Liver (tissue), 9 donors: ENCODE measurements around the gene ASPSCR1. TPM values are rescaled to one million over a fixed set of nuclear protein-coding genes. Genes with fewer than 3 reads are reported as not detected.

Source experiments
- DNase-seq: peaks from one replicate; pipeline ENCODE4 v3.0.0-alpha.2; 2017; ENCODE audit warnings: low spot score
- H3K27ac ChIP-seq, 2 donors: one replicate each; pipeline ENCODE4 v1.7.0; 2013; ENCODE audit warnings: inconsistent platforms in 2 of 2, low read length in 2 of 2, control low read depth in 1 of 2, low read depth in 1 of 2, mild to moderate bottlenecking in 1 of 2
- H3K27me3 ChIP-seq, 4 donors: one replicate each; pipeline versions ENCODE4 v1.6.1 to v1.7.0; 2013; ENCODE audit warnings: low read length in 3 of 4, inconsistent platforms in 1 of 4, mild to moderate bottlenecking in 1 of 4, moderate library complexity in 1 of 4; ENCODE audit not compliant: control insufficient read depth in 4 of 4, insufficient read depth in 4 of 4
- H3K36me3 ChIP-seq, 4 donors: one replicate each; pipeline versions ENCODE4 v1.6.1 to v1.7.0; 2013; ENCODE audit warnings: low read length in 3 of 4, mild to moderate bottlenecking in 3 of 4, low read depth in 1 of 4, moderate library complexity in 1 of 4; ENCODE audit not compliant: control insufficient read depth in 4 of 4, insufficient read depth in 3 of 4
- H3K4me1 ChIP-seq, 4 donors: one replicate each; pipeline versions ENCODE4 v1.6.1 to v1.7.0; 2013; ENCODE audit warnings: low read length in 3 of 4, mild to moderate bottlenecking in 3 of 4, moderate library complexity in 1 of 4; ENCODE audit not compliant: control insufficient read depth in 4 of 4, insufficient read depth in 4 of 4
- H3K4me3 ChIP-seq, 3 donors: one replicate each; pipeline versions ENCODE4 v1.6.1 to v1.7.0; 2013; ENCODE audit warnings: low read length in 3 of 3, control low read depth in 1 of 3, low read depth in 1 of 3, mild to moderate bottlenecking in 1 of 3
- H3K9ac ChIP-seq, 2 donors: one replicate each; pipeline ENCODE4 v1.7.0; 2013; ENCODE audit warnings: low read length in 2 of 2, mild to moderate bottlenecking in 2 of 2, moderate library complexity in 2 of 2, control low read depth in 1 of 2, low read depth in 1 of 2
- H3K9me3 ChIP-seq, 4 donors: one replicate each; pipeline versions ENCODE4 v1.6.1 to v1.7.0; 2013; ENCODE audit warnings: low read length in 3 of 4; ENCODE audit not compliant: control insufficient read depth in 4 of 4
- EGR1 ChIP-seq, 2 donors: IDR thresholded peaks; 2 replicates each; pipeline ENCODE4 v1.6.1; 2016 to 2018; ENCODE audit warnings: antibody characterized with exemption in 2 of 2, low read depth in 2 of 2
- FOXA1 ChIP-seq: IDR thresholded peaks from 2 replicates; pipeline ENCODE4 v1.6.1; 2016; ENCODE audit warnings: antibody characterized with exemption
- FOXA2 ChIP-seq: IDR thresholded peaks from 2 replicates; pipeline ENCODE4 v1.6.1; 2016; ENCODE audit warnings: antibody characterized with exemption
- GABPA ChIP-seq, 2 donors: IDR thresholded peaks in 1 of 2; conservative IDR thresholded peaks in 1 of 2; 2 replicates each; pipeline ENCODE4 v1.6.1; 2016; ENCODE audit warnings: antibody characterized with exemption in 2 of 2, mild to moderate bottlenecking in 1 of 2, moderate library complexity in 1 of 2
- HNF4A ChIP-seq, 2 donors: conservative IDR thresholded peaks; 2 replicates each; pipeline ENCODE4 v1.6.1; 2016; ENCODE audit warnings: antibody characterized with exemption in 2 of 2, mild to moderate bottlenecking in 2 of 2
- HNF4G ChIP-seq: IDR thresholded peaks from 2 replicates; pipeline ENCODE4 v1.6.1; 2016; ENCODE audit warnings: antibody characterized with exemption
- JUND ChIP-seq, 2 donors: IDR thresholded peaks; 2 replicates each; pipeline ENCODE4 v1.6.1; 2016; ENCODE audit warnings: antibody characterized with exemption in 2 of 2
- NR2F2 ChIP-seq: IDR thresholded peaks from 2 replicates; pipeline ENCODE4 v1.6.1; 2016; ENCODE audit warnings: antibody characterized with exemption
- RAD21 ChIP-seq, 2 donors: IDR thresholded peaks; 2 replicates each; pipeline ENCODE4 v1.6.1; 2016; ENCODE audit warnings: antibody characterized with exemption in 2 of 2, mild to moderate bottlenecking in 2 of 2
- RXRA ChIP-seq, 2 donors: IDR thresholded peaks; 2 replicates each; pipeline ENCODE4 v1.6.1; 2017 to 2018; ENCODE audit warnings: antibody characterized with exemption in 2 of 2, mild to moderate bottlenecking in 1 of 2
- SP1 ChIP-seq: IDR thresholded peaks from 2 replicates; pipeline ENCODE4 v1.6.1; 2018; ENCODE audit warnings: antibody characterized with exemption, mild to moderate bottlenecking
- TAF1 ChIP-seq: conservative IDR thresholded peaks from 2 replicates; pipeline ENCODE4 v1.6.1; 2016; ENCODE audit warnings: antibody characterized with exemption, mild to moderate bottlenecking
- WGBS: extraction: QIAGEN DNeasy Blood & Tissue Kit; methylation state at CpG from one replicate; pipeline ENCODE4 v1.1.7; 2013; 5-methylcytosine and 5-hydroxymethylcytosine counted together
- polyA plus RNA-seq, 2 donors: library from polyadenylated mRNA; stranded (reverse) in 1 of 2; unstranded in 1 of 2; fragments of 200-250 nt in 1 of 2; fragments of >200 nt in 1 of 2; fragmentation: Nextera tagmentation in 1 of 2; extraction: Ambion mirVana in 1 of 2; gene quantifications; one replicate each; pipeline versions ENCODE4 v1.2.1 to v1.2.3, GENCODE V29; 2013 to 2015
- total RNA-seq, 2 donors: library from RNA; depleted of rRNA; stranded (reverse); fragments of >200 nt; gene quantifications; one replicate each; pipeline ENCODE4 v1.2.3, GENCODE V29; 2014
- TF ChIP-seq, protein P1 (sequence below): IDR thresholded peaks from 2 replicates; pipeline ENCODE4 v1.6.1; 2016; ENCODE audit warnings: antibody characterized with exemption
- TF ChIP-seq, protein P2 (sequence below): IDR thresholded peaks from 2 replicates; pipeline ENCODE4 v1.6.1; 2016; ENCODE audit warnings: antibody characterized with exemption
- TF ChIP-seq, protein P3 (sequence below): fragments of 150-350 bp; IDR thresholded peaks from 2 replicates; pipeline ENCODE4 v1.5.1; 2017; ENCODE audit warnings: improper control_type of control experiment, low read depth, low read length; ENCODE audit not compliant: missing input control
- TF ChIP-seq, protein P4 (sequence below): IDR thresholded peaks from 2 replicates; pipeline ENCODE4 v1.6.1; 2016; ENCODE audit warnings: antibody characterized with exemption
- TF ChIP-seq, protein P5 (sequence below): IDR thresholded peaks from 2 replicates; pipeline ENCODE4 v1.6.1; 2016; ENCODE audit warnings: antibody characterized with exemption, mild to moderate bottlenecking
- donor health status: healthy.
- donor health status: healthy.
- donor health status: healthy.
- donor health status: healthy.
- donor health status: healthy.

Gene ASPSCR1
- total and polyA plus RNA-seq, 4 donors: 17.8 to 26.2 (median 20.4) TPM

DNA sequence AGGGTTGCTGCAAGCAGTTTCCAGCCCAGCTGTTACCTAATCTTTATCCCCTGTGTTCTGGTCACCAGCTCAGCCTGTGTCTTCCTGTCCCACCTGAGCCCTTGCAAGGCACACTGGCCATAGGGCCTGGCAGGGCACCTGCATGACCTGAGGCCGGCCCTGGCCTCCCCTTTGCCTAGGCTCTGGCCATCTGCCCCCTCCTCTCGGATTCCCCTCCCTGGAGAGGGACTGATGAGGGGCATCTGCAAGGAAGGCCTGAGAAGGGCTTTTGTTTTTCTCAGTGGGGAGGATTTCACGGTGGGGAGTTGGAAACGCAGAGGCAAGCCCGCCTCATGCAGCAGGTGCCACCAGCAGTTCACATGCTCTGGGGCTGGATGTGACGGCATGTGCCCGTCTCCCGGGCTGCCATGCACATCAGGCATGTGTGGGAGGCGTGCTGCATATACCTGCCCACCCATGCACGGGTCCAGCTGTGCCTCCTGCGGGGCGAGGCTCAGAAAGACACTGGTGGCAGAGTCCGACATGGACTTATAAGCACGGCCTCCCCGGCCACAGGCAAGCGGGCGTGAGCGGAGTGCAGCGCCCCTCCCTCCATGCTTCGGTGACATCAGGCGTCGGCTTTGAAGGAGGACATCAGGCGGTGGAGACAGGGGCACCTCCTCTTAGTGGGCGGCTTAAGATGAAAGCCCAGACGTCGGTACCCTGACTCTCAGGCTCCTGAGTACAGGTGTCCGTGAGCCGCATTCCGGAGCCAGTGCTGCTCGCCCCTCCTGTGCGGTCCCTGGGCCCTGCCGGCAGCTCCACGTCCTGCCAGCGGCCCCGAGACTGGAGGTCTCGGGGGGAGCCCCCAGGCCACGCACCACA lies 16.5 kb downstream of the ASPSCR1 start:
- TF ChIP-seq RXRA (IDR thresholded peaks at IDR 0.05) (no peak), EGR1 (IDR thresholded peaks at IDR 0.05; ENCODE audit: low read depth in 2 of 2) (no peak), GABPA (IDR thresholded peaks at IDR 0.05 in 1 of 2, conservative IDR thresholded peaks at IDR 0.05 in 1 of 2) (no peak), FOXA1 (no peak), SP1 (no peak), FOXA2 (no peak), TAF1 (no peak), NR2F2 (no peak), HNF4A (conservative IDR thresholded peaks at IDR 0.05) (no peak), RAD21 (IDR thresholded peaks at IDR 0.05) (no peak), HNF4G (no peak), JUND (IDR thresholded peaks at IDR 0.05) (no peak)
- TF ChIP-seq, protein P1, sequence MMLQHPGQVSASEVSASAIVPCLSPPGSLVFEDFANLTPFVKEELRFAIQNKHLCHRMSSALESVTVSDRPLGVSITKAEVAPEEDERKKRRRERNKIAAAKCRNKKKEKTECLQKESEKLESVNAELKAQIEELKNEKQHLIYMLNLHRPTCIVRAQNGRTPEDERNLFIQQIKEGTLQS: no peak
- TF ChIP-seq, protein P2, sequence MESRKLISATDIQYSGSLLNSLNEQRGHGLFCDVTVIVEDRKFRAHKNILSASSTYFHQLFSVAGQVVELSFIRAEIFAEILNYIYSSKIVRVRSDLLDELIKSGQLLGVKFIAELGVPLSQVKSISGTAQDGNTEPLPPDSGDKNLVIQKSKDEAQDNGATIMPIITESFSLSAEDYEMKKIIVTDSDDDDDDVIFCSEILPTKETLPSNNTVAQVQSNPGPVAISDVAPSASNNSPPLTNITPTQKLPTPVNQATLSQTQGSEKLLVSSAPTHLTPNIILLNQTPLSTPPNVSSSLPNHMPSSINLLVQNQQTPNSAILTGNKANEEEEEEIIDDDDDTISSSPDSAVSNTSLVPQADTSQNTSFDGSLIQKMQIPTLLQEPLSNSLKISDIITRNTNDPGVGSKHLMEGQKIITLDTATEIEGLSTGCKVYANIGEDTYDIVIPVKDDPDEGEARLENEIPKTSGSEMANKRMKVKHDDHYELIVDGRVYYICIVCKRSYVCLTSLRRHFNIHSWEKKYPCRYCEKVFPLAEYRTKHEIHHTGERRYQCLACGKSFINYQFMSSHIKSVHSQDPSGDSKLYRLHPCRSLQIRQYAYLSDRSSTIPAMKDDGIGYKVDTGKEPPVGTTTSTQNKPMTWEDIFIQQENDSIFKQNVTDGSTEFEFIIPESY: no peak
- TF ChIP-seq, protein P3, sequence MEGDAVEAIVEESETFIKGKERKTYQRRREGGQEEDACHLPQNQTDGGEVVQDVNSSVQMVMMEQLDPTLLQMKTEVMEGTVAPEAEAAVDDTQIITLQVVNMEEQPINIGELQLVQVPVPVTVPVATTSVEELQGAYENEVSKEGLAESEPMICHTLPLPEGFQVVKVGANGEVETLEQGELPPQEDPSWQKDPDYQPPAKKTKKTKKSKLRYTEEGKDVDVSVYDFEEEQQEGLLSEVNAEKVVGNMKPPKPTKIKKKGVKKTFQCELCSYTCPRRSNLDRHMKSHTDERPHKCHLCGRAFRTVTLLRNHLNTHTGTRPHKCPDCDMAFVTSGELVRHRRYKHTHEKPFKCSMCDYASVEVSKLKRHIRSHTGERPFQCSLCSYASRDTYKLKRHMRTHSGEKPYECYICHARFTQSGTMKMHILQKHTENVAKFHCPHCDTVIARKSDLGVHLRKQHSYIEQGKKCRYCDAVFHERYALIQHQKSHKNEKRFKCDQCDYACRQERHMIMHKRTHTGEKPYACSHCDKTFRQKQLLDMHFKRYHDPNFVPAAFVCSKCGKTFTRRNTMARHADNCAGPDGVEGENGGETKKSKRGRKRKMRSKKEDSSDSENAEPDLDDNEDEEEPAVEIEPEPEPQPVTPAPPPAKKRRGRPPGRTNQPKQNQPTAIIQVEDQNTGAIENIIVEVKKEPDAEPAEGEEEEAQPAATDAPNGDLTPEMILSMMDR: no peak
- TF ChIP-seq, protein P4, sequence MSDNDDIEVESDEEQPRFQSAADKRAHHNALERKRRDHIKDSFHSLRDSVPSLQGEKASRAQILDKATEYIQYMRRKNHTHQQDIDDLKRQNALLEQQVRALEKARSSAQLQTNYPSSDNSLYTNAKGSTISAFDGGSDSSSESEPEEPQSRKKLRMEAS: no peak
- TF ChIP-seq, protein P5, sequence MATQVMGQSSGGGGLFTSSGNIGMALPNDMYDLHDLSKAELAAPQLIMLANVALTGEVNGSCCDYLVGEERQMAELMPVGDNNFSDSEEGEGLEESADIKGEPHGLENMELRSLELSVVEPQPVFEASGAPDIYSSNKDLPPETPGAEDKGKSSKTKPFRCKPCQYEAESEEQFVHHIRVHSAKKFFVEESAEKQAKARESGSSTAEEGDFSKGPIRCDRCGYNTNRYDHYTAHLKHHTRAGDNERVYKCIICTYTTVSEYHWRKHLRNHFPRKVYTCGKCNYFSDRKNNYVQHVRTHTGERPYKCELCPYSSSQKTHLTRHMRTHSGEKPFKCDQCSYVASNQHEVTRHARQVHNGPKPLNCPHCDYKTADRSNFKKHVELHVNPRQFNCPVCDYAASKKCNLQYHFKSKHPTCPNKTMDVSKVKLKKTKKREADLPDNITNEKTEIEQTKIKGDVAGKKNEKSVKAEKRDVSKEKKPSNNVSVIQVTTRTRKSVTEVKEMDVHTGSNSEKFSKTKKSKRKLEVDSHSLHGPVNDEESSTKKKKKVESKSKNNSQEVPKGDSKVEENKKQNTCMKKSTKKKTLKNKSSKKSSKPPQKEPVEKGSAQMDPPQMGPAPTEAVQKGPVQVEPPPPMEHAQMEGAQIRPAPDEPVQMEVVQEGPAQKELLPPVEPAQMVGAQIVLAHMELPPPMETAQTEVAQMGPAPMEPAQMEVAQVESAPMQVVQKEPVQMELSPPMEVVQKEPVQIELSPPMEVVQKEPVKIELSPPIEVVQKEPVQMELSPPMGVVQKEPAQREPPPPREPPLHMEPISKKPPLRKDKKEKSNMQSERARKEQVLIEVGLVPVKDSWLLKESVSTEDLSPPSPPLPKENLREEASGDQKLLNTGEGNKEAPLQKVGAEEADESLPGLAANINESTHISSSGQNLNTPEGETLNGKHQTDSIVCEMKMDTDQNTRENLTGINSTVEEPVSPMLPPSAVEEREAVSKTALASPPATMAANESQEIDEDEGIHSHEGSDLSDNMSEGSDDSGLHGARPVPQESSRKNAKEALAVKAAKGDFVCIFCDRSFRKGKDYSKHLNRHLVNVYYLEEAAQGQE: no peak

More for the DNA sequence above, 16.5 kb downstream of the ASPSCR1 start:
- H3K4me3 ChIP-seq: no peak overlapping the region
- H3K4me1 ChIP-seq: peaks cover 13 to 32% (median 23%) of the 10 kb centered on the region in 4 donors
- H3K36me3 ChIP-seq: peaks cover 0 to 3% (median under 1%) of the 10 kb centered on the region in 4 donors
- WGBS: 94% methylated on average over 37 of the region's 37 CpGs
- no peaks in the 10 kb centered on the region for H3K27me3 ChIP-seq
- no peaks in the 10 kb centered on the region for H3K9me3 ChIP-seq
- H3K9ac ChIP-seq: no peak overlapping the region
- H3K27ac ChIP-seq: no peak overlapping the region
- no peak for DNase-seq
